Small intestine (tissue), 7 donors: Measurements from ENCODE around the gene PEX14. TPM values are rescaled to one million over a fixed set of nuclear protein-coding genes. Genes with fewer than 3 reads are reported as not detected.

ENCODE experiments used
- DNase-seq, 2 donors: peaks; one replicate each; pipeline versions ENCODE4 v3.0.0 to v3.0.0-alpha.2; 2013
- FAIRE-seq: peaks from 2 replicates; lab custom pipeline; 2012; peaks lifted over from hg19 to GRCh38; lab: Jason Lieb, UNC
- H3K27ac ChIP-seq, 3 donors: one replicate each; pipeline ENCODE4 v1.5.1; 2013; ENCODE audit warnings: low read length in 2 of 3, mild to moderate bottlenecking in 2 of 3, control low read depth in 1 of 3, inconsistent platforms in 1 of 3, low read depth in 1 of 3, moderate library complexity in 1 of 3
- H3K27me3 ChIP-seq, 3 donors: one replicate each; pipeline ENCODE4 v1.6.1; 2013; ENCODE audit warnings: low read length in 3 of 3, inconsistent platforms in 1 of 3; ENCODE audit not compliant: control insufficient read depth in 3 of 3, insufficient read depth in 3 of 3
- H3K36me3 ChIP-seq, 3 donors: one replicate each; pipeline ENCODE4 v1.6.1; 2013; ENCODE audit warnings: low read length in 3 of 3, inconsistent platforms in 1 of 3, low read depth in 1 of 3, mild to moderate bottlenecking in 1 of 3, moderate library complexity in 1 of 3; ENCODE audit not compliant: control insufficient read depth in 3 of 3, insufficient read depth in 2 of 3
- H3K4me1 ChIP-seq, 3 donors: one replicate each; pipeline ENCODE4 v1.6.1; 2013; ENCODE audit warnings: low read length in 2 of 3, inconsistent platforms in 1 of 3, low read depth in 1 of 3, mild to moderate bottlenecking in 1 of 3, moderate library complexity in 1 of 3; ENCODE audit not compliant: control insufficient read depth in 3 of 3, insufficient read depth in 2 of 3
- H3K4me3 ChIP-seq, 3 donors: one replicate each; pipeline ENCODE4 v1.5.1; 2013; ENCODE audit warnings: low read length in 3 of 3, control low read depth in 1 of 3, inconsistent platforms in 1 of 3, low read depth in 1 of 3, mild to moderate bottlenecking in 1 of 3, moderate library complexity in 1 of 3
- H3K9me3 ChIP-seq, 2 donors: one replicate each; pipeline ENCODE4 v1.6.1; 2013; ENCODE audit warnings: low read depth in 1 of 2, low read length in 1 of 2; ENCODE audit not compliant: control insufficient read depth in 2 of 2, insufficient read depth in 1 of 2
- WGBS, 3 donors: extraction: QIAGEN DNeasy Blood & Tissue Kit; methylation state at CpG; one replicate each; pipeline ENCODE4 v1.1.7; 2013; 5-methylcytosine and 5-hydroxymethylcytosine counted together
- polyA plus RNA-seq, 4 donors: library from polyadenylated mRNA; stranded (reverse) in 3 of 4; unstranded in 1 of 4; fragments of 200-250 nt in 3 of 4; fragments of 120-200 nt in 1 of 4; gene quantifications; one replicate each; pipeline versions ENCODE4 v1.2.1 to v1.2.3, GENCODE V29; 2013
- donor health status: healthy with polysubstance abuse.
- donor health status: control.
- donor health status: control.
- donor health status: Bipolar disorder and iron deficiency.
- donor health status: healthy.

The PEX14 gene
- polyA plus RNA-seq, 4 donors, result 15.9 to 26.9 (median 24.7) TPM

- peak overlapping the region in 1 of 3 donors; percentile 2 for H3K27ac ChIP-seq
- H3K36me3 ChIP-seq, result peaks cover 2 to 61% (median 3%) of the 10 kb centered on the region in 3 donors
- H3K4me1 ChIP-seq, result peaks cover 0 to 81% (median 7%) of the 10 kb centered on the region in 3 donors
- H3K4me3 ChIP-seq, result no peak overlapping the region
- DNase-seq, result no peak
- no peaks in the 10 kb centered on the region for H3K9me3 ChIP-seq
- H3K27me3 ChIP-seq, result peaks cover 0 to 7% (median 0%) of the 10 kb centered on the region in 3 donors
- no peak for FAIRE-seq
- WGBS, 3 donors, result 81 to 93% (median 92%) methylated on average over 19 of the region's 19 CpGs
Measured at GRCh38 chr1:10673109-10673711, 198.5 kb downstream of the PEX14 start.

- FAIRE-seq, result no peak
- H3K27ac ChIP-seq, result peak overlapping the region in 1 of 3 donors; percentile 59
- 93% methylated on average over 16 of the region's 16 CpGs for whole genome bisulfite sequencing, 3 donors
- peaks cover 0 to 7% (median 0%) of the 10 kb centered on the region in 3 donors for H3K27me3 ChIP-seq
- peaks cover 0 to 82% (median 7%) of the 10 kb centered on the region in 3 donors for H3K4me1 ChIP-seq
- peaks cover 0 to 52% (median 3%) of the 10 kb centered on the region in 3 donors for H3K36me3 ChIP-seq
- DNase-seq, result no peak
- no peak overlapping the region for H3K4me3 ChIP-seq
- no peaks in the 10 kb centered on the region for H3K9me3 ChIP-seq
Measured at GRCh38 chr1:10674222-10674621, 199.5 kb downstream of the PEX14 start.

- FAIRE-seq, result no peak
- Histone ChIP-seq H3K27ac (peak overlapping the region; percentile 43 to 59 (median 57)), H3K36me3 (peaks cover 0 to 45% (median under 1%) of the 10 kb centered on the region in 3 donors), H3K4me1 (peaks cover 0 to 90% (median 7%) of the 10 kb centered on the region in 3 donors), H3K27me3 (peaks cover 0 to 7% (median 0%) of the 10 kb centered on the region in 3 donors), H3K9me3 (no peaks in the 10 kb centered on the region), H3K4me3 (no peak overlapping the region)
- 42 to 65% (median 54%) methylated on average over 27 to 29 of the region's 29 CpGs for WGBS, 3 donors
- DNase-seq, result no peak
Measured at GRCh38 chr1:10674700-10675609, 200.2 kb downstream of the PEX14 start.

DNA sequence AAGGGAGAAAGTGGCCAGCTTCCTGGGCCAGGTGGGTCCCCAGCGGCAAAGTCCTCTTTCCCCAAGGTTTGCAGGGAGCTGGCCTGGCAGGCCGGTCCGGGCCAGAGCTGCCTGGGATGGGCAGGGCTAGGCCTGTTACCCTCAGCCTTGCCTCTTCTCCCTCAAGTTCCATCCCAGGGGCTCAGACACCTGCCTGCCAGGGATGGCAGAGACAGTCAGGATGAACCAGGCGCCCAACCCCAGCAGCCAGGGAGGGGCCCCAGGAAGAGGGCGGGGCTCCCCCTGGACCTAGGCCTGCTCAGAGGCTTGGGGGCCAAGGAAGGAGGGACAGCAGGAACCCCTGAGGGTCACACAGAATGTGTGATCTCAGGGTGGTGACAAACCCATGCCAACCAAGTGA lies 201.1 kb downstream of the PEX14 start:
- no peaks in the 10 kb centered on the region for H3K9me3 ChIP-seq
- peaks cover 0 to 94% (median 7%) of the 10 kb centered on the region in 3 donors for H3K4me1 ChIP-seq
- DNase-seq (no peak), FAIRE-seq (no peak)
- peaks cover 0 to 43% (median 0%) of the 10 kb centered on the region in 3 donors for H3K36me3 ChIP-seq
- peak overlapping the region in 2 of 3 donors; percentile 27 to 42 for H3K27ac ChIP-seq
- 45 to 72% (median 69%) methylated on average over 5 of the region's 5 CpGs for WGBS, 3 donors
- H3K4me3 ChIP-seq, result no peak overlapping the region
- peaks cover 0 to 7% (median 0%) of the 10 kb centered on the region in 3 donors for H3K27me3 ChIP-seq

GRCh38 chr1:10676963-10677362 lies 202.2 kb downstream of the PEX14 start:
- peaks cover 0 to 4% (median 0%) of the 10 kb centered on the region in 3 donors for H3K27me3 ChIP-seq
- H3K27ac ChIP-seq, result peak overlapping the region; percentile 6 to 83 (median 72)
- DNase-seq (no peak), FAIRE-seq (no peak)
- peaks cover 0 to 94% (median 7%) of the 10 kb centered on the region in 3 donors for H3K4me1 ChIP-seq
- H3K9me3 ChIP-seq, result no peaks in the 10 kb centered on the region
- H3K36me3 ChIP-seq, result peaks cover 0 to 40% (median 0%) of the 10 kb centered on the region in 3 donors
- H3K4me3 ChIP-seq, result no peak overlapping the region
- 54 to 72% (median 58%) methylated on average over 12 to 13 of the region's 13 CpGs for WGBS, 3 donors

GRCh38 chr1:10677491-10678391 lies 203.0 kb downstream of the PEX14 start:
- no peak for FAIRE-seq
- 40 to 70% (median 55%) methylated on average over 27 of the region's 27 CpGs for WGBS, 3 donors
- Histone ChIP-seq H3K27ac (peak overlapping the region; percentile 6 to 83 (median 83)), H3K9me3 (no peaks in the 10 kb centered on the region), H3K27me3 (peaks cover 0 to 2% (median 0%) of the 10 kb centered on the region in 3 donors), H3K4me3 (no peak overlapping the region), H3K36me3 (peaks cover 0 to 41% (median 0%) of the 10 kb centered on the region in 3 donors), H3K4me1 (peaks cover 0 to 97% (median 7%) of the 10 kb centered on the region in 3 donors)
- DNase-seq, result peak; percentile 93 to 96

- 70 to 88% (median 86%) methylated on average over 23 of the region's 23 CpGs for WGBS, 3 donors
- Histone ChIP-seq H3K27ac (peak overlapping the region in 2 of 3 donors; percentile 83), H3K9me3 (no peaks in the 10 kb centered on the region), H3K4me1 (peaks cover 0 to 97% (median 10%) of the 10 kb centered on the region in 3 donors), H3K27me3 (no peaks in the 10 kb centered on the region), H3K4me3 (no peak overlapping the region), H3K36me3 (peaks cover 0 to 41% (median 0%) of the 10 kb centered on the region in 3 donors)
- DNase-seq, result no peak
- FAIRE-seq, result no peak
Measured at GRCh38 chr1:10678402-10678801, 203.7 kb downstream of the PEX14 start.
